ENCODE data around the gene WDR83.
"Not testable (repeated sequence)": the region's sequence is repeated elsewhere in the genome, so short reads cannot be mapped to it uniquely, and the experiment has no call there.

Gene WDR83, protein sequence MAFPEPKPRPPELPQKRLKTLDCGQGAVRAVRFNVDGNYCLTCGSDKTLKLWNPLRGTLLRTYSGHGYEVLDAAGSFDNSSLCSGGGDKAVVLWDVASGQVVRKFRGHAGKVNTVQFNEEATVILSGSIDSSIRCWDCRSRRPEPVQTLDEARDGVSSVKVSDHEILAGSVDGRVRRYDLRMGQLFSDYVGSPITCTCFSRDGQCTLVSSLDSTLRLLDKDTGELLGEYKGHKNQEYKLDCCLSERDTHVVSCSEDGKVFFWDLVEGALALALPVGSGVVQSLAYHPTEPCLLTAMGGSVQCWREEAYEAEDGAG

DNA sequence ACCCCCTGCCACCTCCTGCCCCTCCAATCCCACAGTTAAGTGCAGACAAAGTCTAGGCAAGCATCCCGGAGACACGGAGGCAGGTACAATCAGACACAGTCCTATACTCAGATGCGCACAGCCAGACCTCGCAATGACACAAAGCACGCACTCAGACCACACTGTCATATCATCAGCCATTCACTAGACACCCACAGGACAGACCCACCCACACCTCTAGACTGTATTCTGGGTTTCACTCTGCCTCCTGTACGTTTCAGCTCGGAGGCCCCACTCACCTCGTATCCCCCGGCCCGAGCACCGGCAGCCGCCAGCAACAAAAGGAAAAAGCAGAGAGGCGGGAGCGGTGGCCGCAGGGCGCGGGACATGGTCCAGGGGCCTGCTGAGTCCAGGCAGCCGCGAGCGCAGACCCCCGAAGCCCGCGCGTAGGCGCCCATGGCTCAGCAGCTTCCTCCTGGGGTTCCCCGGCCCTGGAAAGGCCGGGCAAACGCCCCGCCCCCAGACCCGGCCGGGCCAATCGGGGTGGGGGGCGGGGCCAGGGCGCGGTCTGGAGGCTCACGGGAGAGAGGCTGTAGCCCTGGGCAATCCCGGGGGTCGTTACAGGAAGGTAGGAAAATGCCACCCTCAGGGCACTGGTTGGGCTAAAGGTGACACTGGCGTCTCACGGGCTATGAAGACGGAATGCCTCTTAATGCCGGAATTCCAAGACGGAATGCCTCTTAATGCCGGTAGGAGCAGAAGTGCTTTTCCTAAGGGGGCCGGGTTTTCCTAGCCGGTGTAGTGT, at the start of gene WDR83, which contains the start of gene MAN2B1:
Gene WDR83 (plus strand): TSS at position 543 of the 784 bp plus-strand sequence. CDS start 2,984 bp downstream, outside the sequence.
Gene MAN2B1 (minus strand): TSS at position 478 of the 784 bp plus-strand sequence. CDS start 41 bp downstream, at position 437.
- Histone ChIP-seq H3K27ac (peak within 1 kb of the TSS; percentile 22), H3K9ac (no peak within 1 kb of the TSS), H3K36me3 (ENCODE audit: control insufficient read depth, insufficient read depth, low read length) (no peaks in the 10 kb centered on the region), H2AFZ (peak within 1 kb of the TSS; percentile 91), H3K9me3 (ENCODE audit: control insufficient read depth, low read length) (no peaks in the 10 kb centered on the region), H3K79me2 (peaks cover 5% of the 10 kb centered on the region), H3K4me1 (peaks cover 10% of the 10 kb centered on the region), H3K4me2 (ENCODE audit: low read length) (peak within 1 kb of the TSS; percentile 98), H3K27me3 (ENCODE audit: control insufficient read depth, insufficient read depth, low read length) (no peaks in the 10 kb centered on the region), H3K4me3 (ENCODE audit: low read depth, low read length) (peak within 1 kb of the TSS; percentile 76)
- TF ChIP-seq, protein P1, sequence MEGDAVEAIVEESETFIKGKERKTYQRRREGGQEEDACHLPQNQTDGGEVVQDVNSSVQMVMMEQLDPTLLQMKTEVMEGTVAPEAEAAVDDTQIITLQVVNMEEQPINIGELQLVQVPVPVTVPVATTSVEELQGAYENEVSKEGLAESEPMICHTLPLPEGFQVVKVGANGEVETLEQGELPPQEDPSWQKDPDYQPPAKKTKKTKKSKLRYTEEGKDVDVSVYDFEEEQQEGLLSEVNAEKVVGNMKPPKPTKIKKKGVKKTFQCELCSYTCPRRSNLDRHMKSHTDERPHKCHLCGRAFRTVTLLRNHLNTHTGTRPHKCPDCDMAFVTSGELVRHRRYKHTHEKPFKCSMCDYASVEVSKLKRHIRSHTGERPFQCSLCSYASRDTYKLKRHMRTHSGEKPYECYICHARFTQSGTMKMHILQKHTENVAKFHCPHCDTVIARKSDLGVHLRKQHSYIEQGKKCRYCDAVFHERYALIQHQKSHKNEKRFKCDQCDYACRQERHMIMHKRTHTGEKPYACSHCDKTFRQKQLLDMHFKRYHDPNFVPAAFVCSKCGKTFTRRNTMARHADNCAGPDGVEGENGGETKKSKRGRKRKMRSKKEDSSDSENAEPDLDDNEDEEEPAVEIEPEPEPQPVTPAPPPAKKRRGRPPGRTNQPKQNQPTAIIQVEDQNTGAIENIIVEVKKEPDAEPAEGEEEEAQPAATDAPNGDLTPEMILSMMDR (IDR thresholded peaks at IDR 0.05): no peak

DNA sequence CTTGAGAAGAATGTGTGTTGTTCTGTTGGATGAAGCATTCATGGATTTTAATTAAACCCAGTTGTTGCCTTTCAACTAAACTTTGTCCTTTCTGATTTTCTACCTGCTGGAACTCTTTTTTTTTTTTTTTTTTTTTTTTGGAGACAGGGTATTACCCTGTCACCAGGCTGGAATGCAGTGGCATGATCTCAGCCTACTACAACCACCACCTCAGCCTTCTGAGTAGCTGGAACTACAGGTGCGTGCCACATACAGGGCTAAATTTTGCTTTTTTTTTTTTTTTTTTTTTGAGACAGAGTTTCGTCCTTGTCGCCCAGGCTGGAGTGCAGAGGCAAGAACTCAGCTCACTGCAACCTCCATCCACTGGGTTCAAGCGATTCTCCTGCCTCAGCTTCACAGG, 49.0 kb upstream of the WDR83 start:
- H3K9ac ChIP-seq: no peak overlapping the region
- H3K4me1 ChIP-seq: peaks cover 18% of the 10 kb centered on the region
- no peaks in the 10 kb centered on the region for H3K36me3 ChIP-seq (ENCODE audit: control insufficient read depth, insufficient read depth, low read length)
- no peak overlapping the region for H3K27ac ChIP-seq
- H3K9me3 ChIP-seq (ENCODE audit: control insufficient read depth, low read length): no peaks in the 10 kb centered on the region
- H3K4me2 ChIP-seq (ENCODE audit: low read length): no peak overlapping the region
- no peaks in the 10 kb centered on the region for H3K27me3 ChIP-seq (ENCODE audit: control insufficient read depth, insufficient read depth, low read length)
- peaks cover 65% of the 10 kb centered on the region for H3K79me2 ChIP-seq
- H2AFZ ChIP-seq: no peak overlapping the region
- TF ChIP-seq, protein P1 (IDR thresholded peaks at IDR 0.05): no peak
- H3K4me3 ChIP-seq (ENCODE audit: low read depth, low read length): no peak overlapping the region

DNA sequence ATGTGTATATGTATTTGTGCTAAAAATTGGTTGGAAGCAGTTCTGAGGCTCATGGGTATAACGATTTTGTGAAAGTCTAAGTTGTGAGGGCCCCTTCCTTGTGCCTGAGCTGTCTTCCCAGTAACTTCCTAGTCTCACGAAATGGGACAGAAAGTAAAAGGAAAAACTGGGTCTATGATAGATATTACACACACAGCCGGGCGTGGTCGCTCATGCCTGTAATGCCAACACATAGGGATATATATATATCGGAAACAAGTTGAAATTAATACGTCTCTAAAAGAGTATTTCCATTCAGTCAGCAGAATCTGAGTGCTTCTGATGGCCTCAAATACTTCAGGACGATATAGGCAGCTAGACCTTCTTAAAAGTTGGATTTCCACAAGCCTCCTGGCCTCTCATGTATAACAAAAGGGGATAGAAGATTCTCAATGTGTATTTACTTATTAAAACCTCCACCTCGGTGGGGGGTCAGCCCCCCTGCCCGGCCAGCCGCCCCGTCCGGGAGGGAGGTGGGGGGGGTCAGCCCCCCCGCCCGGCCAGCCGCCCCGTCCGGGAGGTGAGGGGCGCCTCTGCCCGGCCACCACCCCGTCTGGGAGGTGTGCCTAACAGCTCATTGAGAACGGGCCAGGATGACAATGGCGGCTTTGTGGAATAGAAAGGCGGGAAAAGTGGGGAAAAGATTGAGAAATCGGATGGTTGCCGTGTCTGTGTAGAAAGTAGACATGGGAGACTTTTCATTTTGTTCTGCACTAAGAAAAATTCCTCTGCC, 45.2 kb upstream of the WDR83 start:
- H3K4me2 ChIP-seq (ENCODE audit: low read length): peak overlapping the region; percentile 22
- not testable (repeated sequence) for H3K27me3 ChIP-seq (ENCODE audit: control insufficient read depth, insufficient read depth, low read length); H3K4me1 ChIP-seq; H3K4me3 ChIP-seq (ENCODE audit: low read depth, low read length); H3K27ac ChIP-seq; H3K36me3 ChIP-seq (ENCODE audit: control insufficient read depth, insufficient read depth, low read length); H3K9ac ChIP-seq; H2AFZ ChIP-seq; H3K9me3 ChIP-seq (ENCODE audit: control insufficient read depth, low read length)
- peaks cover 58% of the 10 kb centered on the region for H3K79me2 ChIP-seq

DNA sequence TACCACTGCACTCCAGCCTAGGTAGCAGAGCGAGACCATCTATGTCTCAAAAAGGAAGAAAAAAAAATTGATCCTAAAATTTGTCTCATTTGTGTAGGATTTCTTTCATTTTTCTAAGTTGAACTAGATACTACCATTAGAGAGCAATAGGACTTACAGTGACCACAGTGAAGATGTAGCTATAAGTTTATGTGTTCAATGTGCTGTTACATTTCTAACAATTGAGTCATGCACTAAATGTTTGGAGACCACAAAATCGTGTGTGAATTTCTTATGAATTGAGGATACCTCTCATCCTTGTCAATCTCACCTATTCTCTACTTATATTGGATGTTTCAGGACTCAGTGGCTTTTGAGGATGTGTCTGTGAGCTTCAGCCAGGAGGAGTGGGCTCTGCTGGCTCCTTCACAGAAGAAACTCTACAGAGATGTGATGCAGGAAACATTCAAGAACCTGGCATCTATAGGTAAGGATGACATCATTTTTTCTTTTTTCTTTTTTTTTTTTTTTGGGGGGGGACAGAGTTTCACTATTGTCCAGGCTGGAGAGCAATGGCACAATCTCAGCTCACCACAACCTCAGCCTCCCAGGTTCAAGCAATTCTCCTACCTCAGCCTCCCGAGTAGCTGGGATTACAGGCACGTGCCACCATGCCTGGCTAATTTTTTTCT, 43.1 kb upstream of the WDR83 start:
- no peaks in the 10 kb centered on the region for H3K27me3 ChIP-seq (ENCODE audit: control insufficient read depth, insufficient read depth, low read length)
- H3K9me3 ChIP-seq (ENCODE audit: control insufficient read depth, low read length): peaks cover 5% of the 10 kb centered on the region
- H3K79me2 ChIP-seq: peaks cover 65% of the 10 kb centered on the region
- no peak overlapping the region for H3K9ac ChIP-seq
- H3K27ac ChIP-seq: no peak overlapping the region
- no peak overlapping the region for H3K4me3 ChIP-seq (ENCODE audit: low read depth, low read length)
- H3K4me1 ChIP-seq: peaks cover 6% of the 10 kb centered on the region
- H3K4me2 ChIP-seq (ENCODE audit: low read length): no peak overlapping the region
- H2AFZ ChIP-seq: no peak overlapping the region
- peaks cover 8% of the 10 kb centered on the region for H3K36me3 ChIP-seq (ENCODE audit: control insufficient read depth, insufficient read depth, low read length)
- TF ChIP-seq, protein P1 (IDR thresholded peaks at IDR 0.05): no peak

All from parathyroid adenoma (tissue), 2 donors.